Measurements from ENCODE around the gene TARDBP.
A peak's percentile ranks its signal among the peaks of the same experiment; 100 is the strongest.
"Not testable (repeated sequence)": the region's sequence is repeated elsewhere in the genome, so short reads cannot be mapped to it uniquely, and the experiment has no call there.

Gene TARDBP

DNA sequence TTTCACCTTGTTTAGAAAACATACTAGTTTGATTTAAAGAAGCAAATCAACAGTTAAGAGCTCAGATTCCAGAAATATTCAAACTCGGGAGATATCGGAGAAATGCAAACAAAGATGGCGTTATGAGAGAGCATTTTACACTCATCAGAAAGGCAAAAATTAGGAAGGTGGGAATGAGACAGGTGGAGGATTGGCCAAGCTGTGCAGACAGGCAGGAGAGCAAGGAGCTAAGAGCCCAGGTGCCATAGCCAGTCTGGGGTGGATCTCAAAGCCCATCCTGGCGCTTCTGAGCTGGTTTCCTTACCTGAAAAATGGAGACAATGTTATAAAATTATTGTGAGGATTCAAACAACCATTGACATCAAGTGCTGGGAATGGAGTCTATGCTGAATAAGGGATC is 19.6 kb upstream of the TARDBP start:
- no peak for DNase-seq (ENCODE audit: low spot score)

DNA sequence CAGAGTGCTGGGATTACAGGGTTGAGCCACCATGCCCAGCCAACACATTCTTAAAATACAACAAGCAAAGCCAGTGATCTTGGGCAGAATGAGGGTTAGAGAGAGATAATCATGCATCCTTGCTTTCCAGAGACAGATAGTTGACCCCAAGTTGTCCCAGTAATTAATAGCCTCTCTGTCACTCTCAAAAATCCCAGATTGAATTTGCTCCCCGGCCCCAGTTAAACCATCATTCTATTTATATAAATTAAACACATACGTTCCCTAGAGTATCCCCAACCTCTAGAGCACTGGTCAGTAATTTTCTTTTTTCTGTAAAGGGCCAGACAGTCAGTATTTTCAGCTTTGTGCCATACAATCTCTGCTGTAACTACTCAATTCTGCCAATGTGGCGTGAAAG is 16.4 kb upstream of the TARDBP start:
- DNase-seq (ENCODE audit: low spot score) = no peak

DNA sequence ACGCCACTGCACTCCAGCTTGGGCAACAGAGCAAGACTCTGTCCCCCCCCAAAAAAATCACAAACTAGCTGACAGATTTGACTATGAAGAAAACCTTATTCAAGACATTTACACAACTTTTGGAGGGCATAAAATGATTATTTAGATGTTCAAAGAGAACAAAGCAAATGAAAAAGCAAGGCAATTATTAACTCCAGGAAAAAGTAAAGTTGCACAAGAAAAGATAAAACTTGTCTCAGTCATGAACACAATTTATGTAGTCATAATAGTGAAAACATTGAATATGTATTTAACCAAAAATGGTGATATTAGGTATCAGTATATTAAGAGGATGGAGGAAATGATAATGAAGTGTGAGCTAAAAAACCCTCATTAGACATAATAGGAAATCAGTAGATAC is 11.9 kb upstream of the TARDBP start:
- no peak for DNase-seq (ENCODE audit: low spot score)

DNA sequence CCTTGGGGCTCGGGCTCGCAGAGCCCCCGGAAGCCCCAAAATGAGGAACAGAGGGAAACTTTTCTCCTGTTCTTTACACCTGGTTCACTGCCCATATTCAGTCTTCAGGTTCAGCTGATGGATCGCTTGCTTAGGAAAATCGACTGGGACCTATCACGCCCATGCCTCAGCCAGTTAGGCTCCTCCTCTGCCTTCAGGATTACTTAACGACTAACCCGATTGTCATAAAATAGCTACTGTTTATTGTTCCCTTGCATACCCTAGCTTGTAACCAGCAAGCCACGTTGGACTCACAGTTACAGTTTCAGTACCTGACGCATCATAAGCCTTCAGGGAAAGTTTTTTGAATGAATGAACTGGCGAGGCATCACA is 692 bp downstream of the TARDBP start:
- DNase-seq (ENCODE audit: low spot score) = no peak

DNA sequence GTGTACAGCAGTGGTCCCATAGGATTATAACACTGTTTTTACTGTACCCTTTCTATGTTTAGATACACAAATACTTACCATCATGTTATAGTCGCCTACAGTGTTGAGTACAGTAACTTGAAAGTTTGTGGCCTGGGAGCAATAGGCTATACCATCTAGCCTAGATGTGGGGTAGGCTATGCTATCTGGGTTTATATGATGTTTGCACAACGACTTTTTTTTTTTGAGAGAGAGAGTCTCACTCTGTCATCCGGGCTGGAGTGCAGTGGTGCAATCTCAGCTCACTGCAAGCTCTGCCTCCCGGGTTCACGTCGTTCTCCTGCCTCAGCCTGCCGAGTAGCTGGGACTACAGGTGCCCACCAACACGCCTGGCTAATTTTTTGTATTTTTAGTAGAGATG is 6.9 kb downstream of the TARDBP start:
- DNase-seq (ENCODE audit: low spot score) = not testable (repeated sequence)

DNA sequence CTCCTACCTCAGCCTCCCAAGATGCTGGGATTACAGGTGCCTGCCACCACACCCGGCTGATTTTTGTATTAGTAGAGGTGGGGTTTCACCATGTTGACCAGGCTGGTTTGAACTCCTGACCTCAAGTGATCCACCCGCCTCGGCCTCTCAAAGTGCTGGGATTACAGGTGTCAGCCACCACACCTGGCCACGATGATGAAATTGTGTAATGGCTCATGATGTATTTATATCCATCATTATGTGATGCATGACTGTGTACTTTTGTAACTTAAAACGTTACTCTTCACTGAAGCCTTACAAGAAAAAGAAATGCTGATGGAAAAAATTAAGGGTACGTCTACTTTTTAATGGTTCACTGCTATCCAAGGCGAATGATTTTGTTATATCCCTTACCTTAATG is 7.5 kb downstream of the TARDBP start:
- no peak for DNase-seq (ENCODE audit: low spot score)

DNA sequence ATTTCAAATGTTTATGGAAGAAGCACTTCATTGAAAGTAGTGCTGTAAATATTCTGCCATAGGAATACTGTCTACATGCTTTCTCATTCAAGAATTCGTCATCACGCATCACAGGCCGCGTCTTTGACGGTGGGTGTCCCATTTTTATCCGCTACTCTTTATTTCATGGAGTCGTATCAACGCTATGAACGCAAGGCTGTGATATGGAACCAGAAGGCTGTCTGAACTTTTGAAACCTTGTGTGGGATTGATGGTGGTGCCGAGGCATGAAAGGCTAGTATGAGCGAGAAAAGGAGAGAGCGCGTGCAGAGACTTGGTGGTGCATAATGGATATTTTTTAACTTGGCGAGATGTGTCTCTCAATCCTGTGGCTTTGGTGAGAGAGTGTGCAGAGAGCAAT is 10.7 kb downstream of the TARDBP start:
- DNase-seq (ENCODE audit: low spot score) = no peak

DNA sequence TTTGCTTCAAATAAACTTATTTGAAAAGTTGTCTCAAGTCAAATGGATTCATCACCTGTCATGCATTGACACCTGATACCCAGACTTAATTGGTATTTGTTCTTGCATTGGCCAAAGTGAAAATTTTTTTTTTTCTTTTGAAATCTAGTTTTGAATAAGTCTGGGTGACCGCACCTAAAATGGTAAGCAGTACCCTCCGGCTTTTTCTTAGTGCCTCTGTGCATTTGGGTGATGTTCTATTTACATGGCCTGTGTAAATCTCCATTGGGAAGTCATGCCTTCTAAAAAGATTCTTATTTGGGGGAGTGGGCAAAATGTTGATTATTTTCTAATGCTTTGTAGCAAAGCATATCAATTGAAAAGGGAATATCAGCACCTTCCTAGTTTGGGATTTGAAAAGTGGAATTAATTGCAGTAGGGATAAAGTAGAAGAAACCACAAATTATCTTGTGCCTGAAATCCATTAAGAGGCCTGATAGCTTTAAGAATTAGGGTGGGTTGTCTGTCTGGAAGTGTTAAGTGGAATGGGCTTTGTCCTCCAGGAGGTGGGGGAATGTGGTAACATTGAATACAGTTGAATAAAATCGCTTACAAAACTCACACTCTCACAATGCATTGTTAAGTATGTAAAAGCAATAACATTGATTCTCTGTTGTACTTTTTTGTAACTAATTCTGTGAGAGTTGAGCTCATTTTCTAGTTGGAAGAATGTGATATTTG is 11.9 kb downstream of the TARDBP start:
- DNase-seq (ENCODE audit: low spot score) = no peak

DNA sequence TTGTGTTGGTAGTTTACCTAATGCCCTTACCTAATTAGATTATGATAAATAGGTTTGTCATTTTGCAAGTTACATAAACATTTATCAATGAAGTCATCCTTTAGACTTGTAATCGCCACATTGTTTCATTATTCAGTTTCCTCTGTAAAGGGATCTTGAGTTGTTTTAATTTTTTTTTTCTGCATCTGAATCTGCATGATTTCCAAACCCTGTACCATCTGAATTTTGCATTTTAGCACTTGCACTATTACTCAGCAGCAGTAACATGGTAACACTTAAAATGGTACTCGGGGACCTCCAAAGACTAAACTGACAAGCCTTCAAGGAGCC is 12.4 kb downstream of the TARDBP start:
- no peak for DNase-seq (ENCODE audit: low spot score)

DNA sequence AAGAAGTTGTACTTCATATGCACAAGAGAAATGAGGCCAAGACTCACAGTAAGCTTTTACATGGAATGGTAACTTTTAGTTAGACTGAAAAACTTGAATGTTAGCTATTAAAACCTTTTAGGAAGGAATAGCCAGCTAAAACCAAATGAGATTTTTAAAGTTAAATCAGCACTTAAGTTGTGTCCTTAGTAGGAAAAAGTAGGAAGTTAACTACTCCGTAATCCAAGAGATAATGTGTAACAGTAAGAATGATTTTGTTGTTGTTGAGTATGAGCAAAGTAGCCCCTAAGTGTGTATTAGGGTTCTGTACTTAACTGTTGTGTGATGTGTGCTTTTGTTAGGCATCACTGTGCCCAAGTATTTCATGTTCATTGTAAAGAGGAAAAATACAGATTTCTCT is 13.2 kb downstream of the TARDBP start:
- no peak for DNase-seq (ENCODE audit: low spot score)

DNA sequence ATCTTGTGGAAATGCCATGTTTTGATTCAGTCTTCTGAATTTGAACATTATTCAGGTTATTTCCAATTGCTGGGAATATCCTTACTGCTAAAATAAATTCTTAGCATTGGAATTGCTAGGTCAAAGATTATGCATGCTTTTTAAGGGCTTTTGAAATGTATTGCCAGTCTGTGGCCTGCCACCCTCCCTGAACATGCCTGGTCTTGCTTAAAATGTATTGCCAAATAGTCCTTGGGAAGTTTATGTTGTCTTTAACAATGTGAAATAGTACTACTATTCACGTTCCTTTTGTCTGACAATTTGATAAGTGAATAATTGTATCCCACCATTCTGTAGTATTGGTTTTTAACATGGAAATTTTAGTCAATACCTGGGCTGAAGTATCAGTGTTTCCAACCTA is 13.6 kb downstream of the TARDBP start:
- DNase-seq (ENCODE audit: low spot score) = no peak

DNA sequence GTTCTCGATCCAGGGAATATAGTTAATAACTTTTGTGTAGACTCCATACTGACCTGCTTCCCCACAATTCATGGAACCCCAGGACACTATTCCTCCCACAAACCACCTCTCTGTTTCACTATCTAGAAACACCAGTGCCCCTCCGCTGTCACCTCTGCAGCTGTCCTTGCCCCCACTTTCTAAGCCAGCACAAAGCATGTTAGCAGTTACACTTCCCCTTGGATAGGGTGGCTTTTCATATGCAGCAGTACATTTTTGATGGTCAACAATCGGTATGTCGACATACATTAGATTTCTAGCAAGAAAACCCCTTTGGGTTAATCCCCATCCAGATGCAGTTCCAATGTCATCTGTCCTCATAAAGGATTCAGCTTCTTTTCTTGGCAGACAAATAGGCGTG is 14.4 kb downstream of the TARDBP start:
- DNase-seq (ENCODE audit: low spot score) = no peak

DNA sequence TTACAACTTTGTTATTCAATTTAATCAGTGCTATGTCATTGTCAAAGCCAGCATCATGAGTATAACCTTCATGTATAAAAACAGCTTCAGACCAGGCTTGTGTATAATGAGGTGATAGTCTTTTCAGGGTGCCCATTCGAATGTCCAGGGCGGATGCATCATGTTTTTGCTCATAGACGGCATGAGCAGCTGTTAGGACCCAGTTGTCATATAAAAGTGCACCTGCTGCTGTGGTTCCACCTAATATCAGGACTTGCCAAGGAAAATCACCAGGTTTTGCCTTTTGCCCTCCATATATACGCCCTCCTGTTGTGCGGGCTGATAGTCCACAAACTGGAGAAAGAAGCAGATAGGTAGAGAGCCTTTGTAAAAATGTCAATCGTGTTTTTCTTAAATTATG is 14.9 kb downstream of the TARDBP start:
- no peak for DNase-seq (ENCODE audit: low spot score)

DNA sequence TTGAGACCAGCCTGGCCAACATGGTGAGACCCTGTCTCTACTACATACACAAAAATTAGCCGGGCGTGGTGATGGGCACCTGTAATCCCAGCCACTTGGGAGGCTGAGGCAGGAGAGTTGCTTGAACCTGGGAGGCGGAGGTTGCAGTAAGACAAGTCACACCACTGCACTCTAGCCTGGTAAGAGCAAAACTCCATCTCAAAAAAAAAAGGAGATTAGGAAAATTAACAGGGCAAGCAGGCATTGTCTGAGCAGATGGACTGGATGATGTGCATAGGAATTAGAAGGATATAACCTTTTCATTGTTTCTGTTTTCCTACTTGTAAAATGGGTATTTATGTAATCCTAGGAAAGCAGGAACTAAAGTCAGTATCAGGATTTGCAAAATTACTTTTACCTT is 15.6 kb downstream of the TARDBP start:
- DNase-seq (ENCODE audit: low spot score) = no peak

DNA sequence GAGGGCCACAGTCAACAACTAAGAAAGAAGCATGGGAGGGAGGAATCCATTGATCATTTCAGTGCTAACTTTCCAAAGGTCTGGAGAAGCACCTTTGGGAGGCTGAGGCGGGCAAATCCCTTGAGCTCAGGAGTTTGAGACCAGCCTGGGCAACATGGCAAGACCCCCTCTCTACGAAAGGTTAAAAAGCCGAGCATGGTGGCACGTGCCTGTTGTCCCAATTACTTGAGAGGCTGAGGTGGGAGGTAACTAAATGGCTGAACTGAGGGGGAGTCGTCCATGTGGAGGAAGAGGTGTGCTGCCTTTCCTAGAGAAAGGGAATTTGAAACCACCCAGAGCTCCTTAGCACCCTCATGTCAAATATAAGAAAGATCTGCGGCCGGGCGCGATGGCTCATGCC is 18.4 kb downstream of the TARDBP start:
- DNase-seq (ENCODE audit: low spot score) = no peak

DNA sequence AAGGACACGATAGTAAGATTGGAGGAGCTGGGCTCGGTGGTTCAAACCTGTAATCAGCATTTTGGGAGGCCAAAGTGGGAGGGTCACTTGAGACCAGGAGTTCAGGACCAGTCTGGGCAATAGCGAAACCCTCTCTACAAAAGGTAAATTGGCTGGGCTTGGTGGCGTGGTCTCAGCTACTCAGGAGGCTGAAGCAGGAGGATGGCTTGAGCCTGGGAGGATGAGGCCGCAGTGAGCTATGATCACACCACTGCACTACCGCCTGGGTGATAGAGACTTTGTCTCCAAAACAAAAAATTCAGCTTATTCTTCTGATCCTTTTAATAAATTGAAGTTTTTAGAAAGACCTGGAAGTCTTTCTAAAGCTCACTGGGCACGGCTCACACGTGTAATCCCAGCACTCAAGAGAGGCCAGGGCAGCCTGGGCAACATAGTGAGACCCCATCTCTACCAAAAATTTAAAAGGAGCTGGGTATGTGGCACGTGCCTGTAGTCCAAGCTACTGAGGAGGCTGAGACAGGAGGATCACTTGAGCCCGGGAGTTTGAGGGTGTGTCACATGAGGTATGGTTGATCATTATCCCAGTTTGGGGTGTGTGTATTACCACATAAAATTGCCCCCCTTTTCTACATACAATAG is 19.3 kb downstream of the TARDBP start:
- no peak for DNase-seq (ENCODE audit: low spot score)

DNA sequence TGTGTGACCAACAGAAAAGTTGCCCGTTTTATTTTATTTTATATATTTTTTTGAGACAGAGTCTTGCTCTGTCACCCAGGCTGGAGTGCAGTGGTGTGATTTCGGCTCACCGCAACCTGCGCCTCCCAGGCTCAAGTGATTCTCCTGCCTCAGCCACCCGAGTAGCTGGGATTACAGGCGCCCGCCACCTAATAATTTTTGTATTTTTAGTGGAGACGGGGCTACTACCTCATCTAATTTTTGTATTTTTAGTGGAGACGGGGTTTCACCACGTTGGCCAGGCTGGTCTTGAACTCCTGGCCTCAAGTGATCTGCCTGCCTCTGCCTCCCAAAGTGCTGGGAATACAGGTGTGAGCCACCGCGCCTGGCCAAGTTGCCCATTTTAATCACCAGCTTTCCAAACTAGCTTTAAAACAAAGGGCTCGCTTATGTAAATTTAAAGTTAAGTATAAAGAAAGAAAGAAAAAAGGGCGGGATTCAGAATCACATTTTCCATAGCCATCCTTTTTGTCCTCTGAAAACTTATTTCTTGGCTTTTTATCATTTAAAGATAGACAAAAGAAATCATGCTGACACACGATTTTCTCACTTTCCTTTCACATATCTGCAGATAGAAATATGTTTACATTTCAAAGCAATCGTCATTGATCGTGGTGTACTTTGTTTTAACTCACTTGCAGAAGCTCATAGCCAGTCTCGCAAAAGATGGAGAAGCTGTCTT is 24.7 kb downstream of the TARDBP start:
- DNase-seq (ENCODE audit: low spot score) = not testable (repeated sequence)

DNA sequence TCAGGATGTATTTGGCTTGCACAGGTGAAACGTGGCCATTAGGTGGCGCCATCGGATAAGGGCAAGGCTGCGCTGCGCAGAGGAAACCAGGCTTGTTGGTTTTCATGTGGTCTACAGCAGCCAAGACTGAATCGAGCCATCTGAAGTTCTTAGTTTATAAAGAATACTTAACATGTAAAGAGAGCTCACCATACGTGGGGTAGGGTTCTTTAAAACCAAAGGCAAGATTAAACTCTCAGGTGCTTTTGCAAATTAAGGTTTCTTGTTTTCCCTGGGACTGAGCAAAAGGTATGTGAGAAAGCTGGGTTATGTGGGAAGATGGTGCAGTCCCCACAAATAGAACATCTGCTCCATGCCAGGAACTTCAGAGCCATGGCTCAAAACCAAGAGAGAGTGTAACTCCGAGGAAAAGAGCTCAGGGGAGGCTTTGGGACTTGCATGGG is 25.3 kb downstream of the TARDBP start:
- peak; percentile 97 for DNase-seq (ENCODE audit: low spot score)

DNA sequence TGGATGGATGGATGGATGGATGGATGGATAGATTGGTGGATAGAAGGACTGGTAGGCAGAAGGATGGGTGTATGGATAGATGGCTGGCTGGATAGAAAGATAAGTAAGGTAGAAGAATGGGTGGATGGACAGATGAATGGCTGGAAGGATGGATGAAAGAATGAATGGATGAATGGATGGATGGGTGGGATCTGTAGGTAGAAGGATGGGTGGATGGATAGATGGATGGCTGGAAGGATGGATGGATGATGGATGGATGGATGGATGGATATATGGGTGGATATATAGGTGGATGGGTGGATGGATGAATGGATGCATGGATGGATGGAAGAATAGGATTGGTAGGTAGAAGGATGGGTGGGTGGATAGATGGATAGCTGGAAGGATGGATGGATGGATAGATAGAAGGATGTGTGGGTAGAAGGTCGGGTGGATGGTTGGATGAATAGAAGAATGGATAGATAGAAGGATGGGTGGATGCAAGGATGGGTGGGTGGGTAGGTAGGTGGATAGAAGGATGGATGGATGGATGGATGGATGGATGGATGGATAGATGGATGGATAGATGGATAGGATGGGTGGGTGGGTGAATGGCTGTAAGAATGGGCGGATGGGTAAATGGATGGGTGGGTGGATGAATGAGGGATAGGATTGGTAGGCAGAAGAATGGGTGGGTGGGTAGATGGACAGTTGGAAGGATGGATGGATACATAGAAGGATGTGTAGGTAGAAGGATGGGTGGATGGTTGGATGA is 27.1 kb downstream of the TARDBP start:
- no peak for DNase-seq (ENCODE audit: low spot score)

DNA sequence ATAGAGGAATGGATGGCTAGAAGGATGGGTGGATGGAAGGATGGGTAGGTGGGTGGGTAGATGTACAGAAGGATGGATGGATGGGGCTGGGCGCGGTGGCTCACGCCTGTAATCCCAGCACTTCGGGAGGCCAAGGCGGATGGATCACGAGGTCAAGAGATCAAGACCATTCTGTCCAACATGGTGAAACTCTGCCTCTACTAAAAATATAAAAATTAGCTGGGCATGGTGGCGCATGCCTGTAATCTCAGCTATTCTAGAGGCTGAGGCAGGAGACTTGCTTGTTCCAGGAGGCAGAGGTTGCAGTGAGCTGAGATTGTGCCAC is 27.6 kb downstream of the TARDBP start:
- DNase-seq (ENCODE audit: low spot score) = not testable (repeated sequence)

DNA sequence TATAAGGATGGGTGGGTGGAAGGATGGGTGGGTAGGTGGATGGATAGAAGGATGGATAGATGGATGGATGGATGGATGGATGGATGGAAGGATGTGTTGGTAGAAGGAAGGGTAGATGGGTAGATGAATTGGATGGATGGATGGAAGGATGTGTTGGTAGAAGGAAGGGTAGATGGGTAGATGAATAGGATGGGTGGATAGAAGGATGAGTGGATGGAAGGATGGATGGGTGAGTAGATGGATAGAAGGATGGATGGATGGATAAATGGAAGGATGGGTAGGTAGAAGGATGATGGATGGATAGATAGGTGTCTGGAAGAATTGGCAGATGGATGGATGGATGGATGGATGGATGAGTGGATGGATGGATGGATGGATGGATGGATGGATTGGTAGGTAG is 28.6 kb downstream of the TARDBP start:
- DNase-seq (ENCODE audit: low spot score) = no peak

DNA sequence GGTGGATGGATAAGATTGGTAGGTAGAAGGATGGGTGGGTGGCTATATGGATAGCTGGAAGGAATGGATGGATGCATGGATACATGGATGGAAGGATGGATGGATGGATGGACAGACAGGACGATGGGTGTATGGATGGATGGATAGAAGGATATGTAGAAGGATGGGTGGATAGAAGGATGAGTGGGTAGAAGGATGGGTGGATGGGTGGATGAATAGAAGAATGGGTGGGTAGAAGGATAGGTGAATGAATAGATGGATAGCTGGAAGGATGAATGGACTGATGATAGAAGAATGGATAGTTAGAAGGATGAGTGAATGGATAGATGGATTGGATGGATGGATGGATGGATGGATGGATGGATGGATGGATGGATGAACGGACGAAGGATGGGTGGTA is 29.6 kb downstream of the TARDBP start:
- no peak for DNase-seq (ENCODE audit: low spot score)
